Right kidney (tissue), 1 donor: ENCODE measurements around the gene ROCK2.
"Not testable (repeated sequence)": the region's sequence is repeated elsewhere in the genome, so short reads cannot be mapped to it uniquely, and the experiment has no call there.

ENCODE experiments used
- DNase-seq: peaks from one replicate; pipeline ENCODE4 v3.0.0-alpha.2; 2016

Gene ROCK2

DNA sequence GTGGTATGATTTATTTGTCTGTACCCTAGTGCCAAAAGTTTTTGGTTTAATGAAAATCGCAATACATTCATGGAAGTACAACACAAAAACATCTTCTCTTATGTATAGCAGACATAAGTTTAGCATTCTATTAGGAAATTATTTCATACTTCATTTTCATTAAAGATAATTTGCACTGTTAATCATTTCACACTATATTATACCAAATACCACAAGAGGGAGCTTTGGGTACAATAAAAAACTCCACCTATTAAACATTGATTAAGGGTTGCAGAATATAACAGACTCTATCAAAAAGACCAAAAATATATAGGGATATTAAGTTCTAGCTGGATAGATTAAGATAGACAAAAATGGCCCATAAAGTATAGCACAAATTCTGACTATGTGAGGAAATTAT is 110.1 kb downstream of the ROCK2 start:
- no peak for DNase-seq

DNA sequence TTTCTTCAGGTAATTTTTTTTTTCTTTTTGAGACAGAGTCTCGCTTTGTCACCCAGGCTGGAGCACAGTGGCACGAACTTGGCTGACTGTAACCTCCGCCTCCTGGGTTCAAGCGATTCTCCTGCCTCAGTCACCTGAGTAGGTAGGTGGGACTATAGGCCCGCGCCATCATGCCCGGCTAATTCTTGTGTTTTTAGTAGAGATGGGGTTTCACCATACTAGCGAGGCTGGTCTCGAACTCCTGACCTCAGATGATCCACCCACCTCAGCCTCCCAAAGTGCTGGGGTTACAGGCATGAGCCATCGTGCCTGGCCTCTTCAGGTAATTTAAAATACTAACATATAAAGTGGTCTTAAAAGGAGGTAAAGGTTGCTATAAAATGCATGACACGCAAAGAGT is 113.2 kb downstream of the ROCK2 start:
- DNase-seq, result not testable (repeated sequence)

DNA sequence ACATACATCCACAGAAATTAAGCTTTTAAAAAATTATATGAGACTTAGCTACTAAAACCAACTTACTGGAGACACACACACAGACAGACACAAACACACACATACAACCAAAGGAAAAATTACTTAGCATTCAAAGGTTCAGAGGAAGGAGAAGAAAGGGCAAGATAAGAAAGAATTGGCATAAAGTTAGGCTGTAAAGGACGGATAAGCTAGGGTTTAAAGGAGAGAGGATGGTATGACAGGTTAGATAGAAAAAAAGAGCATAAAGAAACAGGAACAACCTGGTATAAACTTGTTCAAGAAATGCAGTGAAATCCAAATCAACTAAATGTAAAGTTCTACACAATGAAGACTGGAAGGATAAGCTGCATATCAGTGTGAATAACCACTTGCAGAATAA is 115.7 kb downstream of the ROCK2 start:
- no peak for DNase-seq

DNA sequence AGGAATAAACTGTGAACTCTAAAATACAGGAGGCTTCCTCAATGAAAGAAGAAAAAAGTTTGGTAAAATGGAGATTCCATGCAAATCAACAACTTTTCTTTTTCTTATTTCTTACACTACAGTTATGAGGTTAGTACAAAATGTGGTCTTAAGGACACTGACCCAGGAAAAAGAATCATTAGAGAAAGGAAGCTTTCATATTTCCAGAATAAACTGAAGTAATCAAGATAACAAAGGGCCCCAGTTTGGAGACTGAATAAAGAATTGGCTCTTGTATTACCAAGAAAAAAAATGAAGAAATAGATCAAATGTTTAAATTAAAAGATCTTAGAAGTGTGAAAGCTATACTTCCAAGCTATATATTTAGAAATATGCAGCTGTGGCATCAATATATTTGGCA is 116.8 kb downstream of the ROCK2 start:
- no peak for DNase-seq

DNA sequence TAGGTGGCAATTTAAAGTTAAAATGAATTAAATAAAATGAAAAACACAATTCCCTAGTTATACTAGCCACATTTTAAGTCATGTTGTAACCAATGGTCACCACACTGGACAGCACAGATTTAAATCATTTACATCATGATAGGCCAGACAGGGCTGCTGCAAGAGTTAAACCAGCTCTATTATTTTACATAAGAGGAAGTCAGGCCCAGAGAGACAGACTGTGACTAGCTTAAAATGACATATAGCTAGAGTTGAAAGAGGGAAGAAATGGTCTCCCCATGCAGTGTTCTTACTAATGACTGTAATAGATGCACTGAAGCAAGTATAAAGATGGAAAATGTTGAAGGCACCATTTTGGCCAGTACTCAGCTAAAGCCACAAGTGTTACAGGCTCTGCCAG is 119.5 kb downstream of the ROCK2 start:
- DNase-seq, result no peak

DNA sequence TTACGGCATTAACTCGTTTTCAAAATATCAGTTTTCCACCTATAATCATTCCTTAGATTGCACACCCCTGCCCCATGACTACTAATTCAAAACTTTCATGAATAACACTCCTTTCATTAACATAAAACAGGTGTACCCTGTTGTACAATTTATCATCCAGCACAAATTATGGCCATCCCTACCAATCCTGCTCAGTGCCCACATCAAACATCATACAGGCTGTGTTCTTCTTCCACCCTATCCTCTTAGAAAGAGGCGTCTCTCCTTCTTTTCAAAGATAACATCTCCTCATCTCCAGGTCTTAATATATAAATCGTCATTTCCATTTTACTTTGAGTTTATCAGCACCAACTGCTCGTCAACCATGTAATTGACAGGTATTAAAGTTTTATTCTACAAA is 121.6 kb downstream of the ROCK2 start:
- DNase-seq, result no peak

DNA sequence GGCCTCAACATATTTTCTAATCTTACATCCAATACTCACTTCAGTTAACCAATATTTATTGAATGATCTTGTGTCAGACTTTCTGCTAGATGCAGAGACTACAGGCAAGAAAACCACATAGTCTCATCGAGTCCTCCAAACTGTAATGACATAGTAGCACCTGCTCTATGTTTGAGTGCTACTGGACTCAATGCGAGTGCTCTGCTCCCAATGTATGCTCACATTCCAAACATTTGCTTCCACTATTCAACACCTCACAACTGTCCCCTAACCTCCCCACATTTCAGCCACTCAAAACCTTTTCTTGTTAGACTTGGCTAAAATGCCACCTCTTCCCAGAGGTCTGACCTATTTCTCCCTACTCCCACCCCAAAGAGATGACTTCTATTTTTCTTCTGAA is 124.0 kb downstream of the ROCK2 start:
- no peak for DNase-seq

DNA sequence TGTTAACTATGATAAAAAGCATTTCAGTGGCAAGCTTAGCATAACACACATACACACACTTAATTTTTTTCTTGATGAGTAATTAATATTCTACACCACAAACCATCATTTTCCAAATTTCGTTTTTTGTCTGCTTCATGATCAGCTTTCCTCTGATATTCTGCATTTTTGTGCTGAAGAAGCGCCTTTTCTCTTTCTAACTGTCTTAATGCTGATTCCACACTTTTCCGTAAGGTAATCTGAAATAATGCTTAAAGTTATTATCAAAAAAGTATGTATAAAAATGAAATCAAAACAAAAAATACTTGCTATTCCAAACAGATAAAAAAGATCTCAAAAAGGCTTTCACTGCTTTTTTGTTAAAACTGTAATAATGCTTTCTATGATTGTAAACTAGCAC is 129.0 kb downstream of the ROCK2 start:
- no peak for DNase-seq

DNA sequence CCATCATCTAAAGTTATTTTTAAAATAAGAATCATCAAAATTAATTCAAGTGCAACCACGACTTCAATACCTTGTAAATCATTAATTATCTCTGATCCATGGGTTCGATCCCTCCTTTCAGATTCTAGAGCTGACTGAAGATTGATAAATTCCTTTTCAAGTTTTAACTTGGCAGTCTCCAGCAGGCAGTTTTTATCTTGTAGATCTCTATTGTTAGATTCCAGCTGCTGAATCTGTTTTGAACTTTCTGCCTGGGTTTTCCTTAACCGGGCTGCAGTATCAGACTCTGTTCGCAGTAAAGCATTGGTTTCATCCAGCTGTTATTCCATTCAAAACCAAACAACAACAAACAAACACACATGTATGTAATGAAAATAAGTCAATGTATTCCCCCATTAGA is 129.7 kb downstream of the ROCK2 start:
- no peak for DNase-seq

DNA sequence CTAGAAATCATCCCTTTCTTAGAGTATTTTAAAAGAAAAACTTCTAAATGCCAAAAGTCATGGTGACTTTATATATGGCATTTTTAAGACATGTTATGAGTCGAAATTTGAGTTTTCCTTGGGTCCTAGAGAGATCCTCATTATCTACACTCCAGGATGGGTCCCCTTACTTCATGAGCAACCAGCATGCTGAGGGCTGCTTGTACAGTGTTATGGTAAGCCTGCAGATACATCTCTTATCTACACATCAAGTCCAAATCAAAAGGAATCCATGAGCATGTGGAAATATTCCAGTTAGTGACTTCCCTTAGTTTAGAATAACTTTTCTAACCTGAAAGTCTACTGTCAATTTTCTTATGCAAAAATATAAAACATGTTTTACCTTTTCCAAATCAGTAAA is 130.5 kb downstream of the ROCK2 start:
- no peak for DNase-seq

DNA sequence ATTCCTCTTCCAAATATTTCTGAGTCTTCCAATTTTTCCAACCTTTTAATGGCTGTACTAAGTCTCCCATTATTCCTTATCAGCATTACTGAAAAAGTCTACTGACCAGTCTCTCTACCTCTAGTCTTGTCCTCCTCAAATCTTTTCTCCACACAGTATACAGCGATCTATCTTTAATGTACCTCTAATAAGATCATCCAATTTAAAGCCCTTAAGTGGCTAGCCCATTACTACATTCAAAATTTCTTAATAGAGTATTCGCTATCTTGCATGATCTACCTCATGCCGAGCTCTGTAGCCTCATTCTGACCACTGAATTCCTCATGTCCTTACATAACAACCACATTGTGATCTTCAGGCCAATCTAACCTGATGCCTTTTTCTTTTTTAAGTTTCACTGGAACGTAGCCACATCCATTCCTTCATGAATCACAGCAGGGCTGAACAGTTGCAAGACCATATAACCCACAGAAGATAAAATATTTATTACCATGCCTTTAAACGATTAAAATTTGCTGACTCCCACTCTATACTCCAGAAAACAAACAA is 131.3 kb downstream of the ROCK2 start:
- DNase-seq, result no peak

DNA sequence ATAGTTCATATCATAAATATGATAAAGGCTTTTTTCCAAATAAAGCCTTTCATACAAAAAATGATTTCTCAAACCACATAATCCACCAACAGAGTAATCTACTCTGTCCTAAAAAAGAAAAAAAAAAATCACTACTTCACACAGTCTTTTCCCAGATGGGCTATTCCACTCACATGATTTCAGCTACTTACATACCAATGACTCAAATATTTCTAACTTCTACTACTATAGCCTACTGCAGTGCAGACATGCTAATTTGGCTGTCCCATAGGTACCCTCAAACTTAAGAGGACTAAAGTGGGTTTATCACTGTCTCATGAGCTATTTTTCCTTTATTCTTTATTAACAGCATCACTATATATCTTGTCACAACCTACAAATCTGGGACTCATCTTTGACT is 131.8 kb downstream of the ROCK2 start:
- no peak for DNase-seq

DNA sequence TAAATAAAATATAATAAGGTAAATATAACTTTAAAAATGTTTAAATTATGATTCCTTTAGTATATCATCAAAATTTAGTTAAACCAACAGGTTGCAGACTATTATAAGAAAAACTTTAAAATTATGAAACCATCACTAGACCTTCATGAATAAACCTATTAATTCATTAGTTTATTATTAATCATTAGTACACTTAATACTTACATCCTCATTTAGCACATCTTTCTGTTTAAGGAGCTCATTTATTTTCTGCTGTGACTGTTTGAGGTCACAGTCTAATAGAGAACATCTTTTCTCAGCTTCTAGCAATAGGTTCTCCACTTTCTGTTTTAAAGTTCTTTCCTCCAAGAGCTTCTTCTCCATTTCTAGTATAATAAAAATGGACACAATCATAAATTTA is 136.4 kb downstream of the ROCK2 start:
- DNase-seq, result no peak

DNA sequence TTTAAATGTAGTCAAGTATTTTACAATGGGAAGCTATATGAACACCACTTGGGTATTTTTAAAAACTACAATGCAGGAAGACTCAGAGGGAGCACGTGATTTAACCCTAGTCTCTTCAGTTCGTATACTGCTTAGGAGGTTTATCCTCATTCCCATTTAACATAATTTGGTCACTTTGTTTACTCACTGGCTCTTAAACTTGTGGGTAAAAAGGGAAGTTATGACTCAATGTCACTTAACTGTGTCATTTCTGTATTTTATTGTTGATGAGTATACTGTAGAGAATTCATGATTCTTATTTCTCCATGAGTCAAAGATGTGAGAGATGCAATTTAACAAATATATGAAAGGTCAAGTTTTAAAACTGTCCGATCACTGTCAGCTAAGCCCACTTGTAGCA is 141.0 kb downstream of the ROCK2 start:
- DNase-seq, result no peak

DNA sequence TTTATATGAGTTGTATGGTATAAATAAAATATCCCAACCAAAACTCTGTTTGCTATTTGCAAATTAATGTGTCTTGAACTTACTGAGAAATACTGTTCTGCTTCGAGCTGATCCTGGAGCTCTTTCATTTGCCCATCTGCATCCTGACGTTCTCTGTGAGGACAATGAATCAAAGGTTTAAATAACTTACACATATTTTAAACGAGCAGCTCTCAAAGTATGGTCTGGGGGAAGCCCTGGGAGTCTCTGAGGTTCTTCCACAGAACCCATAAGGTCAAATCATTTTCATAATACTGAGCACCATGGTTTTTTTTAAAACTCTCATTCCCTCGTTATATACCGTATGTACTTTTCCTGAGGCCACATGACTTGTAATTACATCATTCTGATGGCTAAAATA is 142.5 kb downstream of the ROCK2 start:
- DNase-seq, result no peak

DNA sequence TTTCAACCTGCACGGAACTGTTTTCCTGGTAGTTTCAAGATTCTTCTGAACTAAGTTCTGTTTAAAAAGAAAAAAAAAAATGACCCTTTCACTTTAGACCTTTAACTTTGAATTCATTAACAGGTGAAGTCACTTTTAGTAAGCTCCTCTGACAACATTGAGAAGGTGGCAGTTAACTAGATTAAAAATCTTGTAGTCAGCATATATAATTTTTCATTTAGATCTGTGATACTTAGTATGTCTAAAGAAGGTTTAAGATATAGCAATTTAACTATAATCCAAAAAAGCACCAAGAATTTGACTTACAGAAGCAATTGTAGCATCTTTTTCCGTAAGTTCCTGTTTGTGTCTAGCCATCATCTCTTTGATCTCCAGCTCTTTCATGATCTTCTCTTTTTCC is 143.8 kb downstream of the ROCK2 start:
- no peak for DNase-seq

DNA sequence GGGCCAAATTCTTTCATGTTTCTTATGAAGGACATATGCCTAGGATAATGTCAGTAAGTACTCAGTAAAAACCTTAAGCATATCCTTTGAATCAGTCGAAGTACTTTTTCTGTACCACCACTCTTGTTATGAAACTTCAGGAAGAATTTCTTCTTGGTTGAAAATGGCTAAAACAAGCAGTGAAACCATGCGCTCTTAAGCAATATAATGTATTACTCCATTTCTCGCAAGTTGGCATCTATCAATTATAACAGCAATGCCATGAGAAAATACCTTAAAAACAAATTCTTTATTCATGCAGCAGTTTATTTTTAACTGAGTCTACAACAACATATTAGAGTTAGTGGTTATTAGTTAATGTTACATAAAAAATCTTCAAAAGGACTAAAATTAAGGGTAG is 148.2 kb downstream of the ROCK2 start:
- DNase-seq, result no peak

DNA sequence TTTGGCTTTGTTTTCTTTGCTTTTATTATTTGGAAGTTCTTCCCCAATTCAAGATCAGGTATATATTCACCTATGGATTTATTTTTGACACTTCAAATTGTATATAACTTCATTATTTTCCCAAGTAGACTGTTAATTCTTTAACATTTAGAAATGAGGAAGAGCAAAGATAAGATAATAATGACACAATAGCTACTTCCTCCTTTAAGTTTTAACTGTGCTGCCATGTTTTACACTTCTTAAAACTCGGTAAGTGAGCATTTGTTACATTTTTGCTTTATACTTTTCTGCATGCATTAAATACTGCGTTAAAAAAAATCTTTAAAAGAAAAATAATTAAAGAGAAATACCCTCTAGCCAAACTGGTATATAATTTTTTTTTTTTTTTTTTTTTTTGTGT is 156.7 kb downstream of the ROCK2 start:
- DNase-seq, result no peak

DNA sequence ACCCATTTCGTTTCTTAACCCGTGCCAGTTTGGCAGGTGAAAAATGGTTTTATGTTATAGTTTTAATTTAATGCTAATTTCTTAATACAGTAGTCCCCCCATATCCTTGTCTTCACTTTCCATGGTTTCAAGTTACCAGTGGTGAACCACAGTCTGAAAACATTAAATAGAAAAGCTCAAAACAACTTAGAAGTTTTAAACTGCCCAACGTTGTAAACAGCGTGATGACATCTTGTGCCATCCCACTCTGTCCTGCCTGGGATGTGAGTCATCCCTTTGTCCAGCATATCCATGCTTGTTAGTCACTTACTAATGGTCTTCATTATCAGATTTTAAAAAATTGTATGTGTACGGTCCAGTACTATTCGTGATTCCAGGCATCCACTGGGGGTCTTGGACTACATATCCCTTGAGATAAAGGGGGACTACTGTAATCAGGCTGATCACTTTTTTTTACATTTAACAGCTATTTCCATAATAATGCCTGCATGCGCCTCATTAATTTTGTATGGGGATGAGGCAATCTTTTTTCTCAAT is 157.3 kb downstream of the ROCK2 start:
- no peak for DNase-seq

DNA sequence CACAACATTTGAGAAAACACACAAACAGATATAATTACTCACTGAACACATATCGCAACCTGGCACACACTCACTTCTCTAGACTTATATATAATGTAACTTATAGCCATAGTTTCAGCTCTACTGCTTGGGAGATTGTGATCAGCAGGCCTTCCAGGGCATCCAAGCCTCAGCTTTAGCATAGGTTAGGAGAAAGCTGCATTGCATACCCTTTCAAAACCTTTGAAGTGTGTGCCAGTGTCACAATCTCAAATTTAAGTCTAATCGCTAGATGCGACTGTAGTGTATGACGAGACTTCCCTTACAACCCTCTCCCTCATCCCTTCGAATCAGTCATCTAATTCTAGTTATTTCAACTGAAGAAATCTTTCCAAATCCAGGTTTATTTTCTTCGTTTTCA is 158.3 kb downstream of the ROCK2 start:
- no peak for DNase-seq

DNA sequence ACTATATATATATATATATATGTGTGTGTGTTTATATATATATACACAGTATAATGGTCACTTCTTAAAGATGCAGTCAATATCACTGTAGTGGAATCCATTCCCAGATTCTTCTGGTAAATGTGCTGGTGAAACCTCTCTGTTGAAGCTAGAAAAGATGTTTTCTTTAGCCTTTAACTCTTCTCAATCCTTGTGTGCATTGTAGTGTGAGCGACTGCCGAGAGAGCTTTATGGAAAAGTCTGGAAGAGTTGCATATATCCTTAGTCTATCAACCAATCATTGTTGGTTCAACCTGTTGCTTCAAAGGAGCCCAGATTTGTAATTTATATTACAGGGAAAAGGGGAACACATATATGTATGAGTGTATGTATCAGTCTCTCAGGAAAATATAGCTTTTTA is 161.5 kb downstream of the ROCK2 start:
- no peak for DNase-seq

DNA sequence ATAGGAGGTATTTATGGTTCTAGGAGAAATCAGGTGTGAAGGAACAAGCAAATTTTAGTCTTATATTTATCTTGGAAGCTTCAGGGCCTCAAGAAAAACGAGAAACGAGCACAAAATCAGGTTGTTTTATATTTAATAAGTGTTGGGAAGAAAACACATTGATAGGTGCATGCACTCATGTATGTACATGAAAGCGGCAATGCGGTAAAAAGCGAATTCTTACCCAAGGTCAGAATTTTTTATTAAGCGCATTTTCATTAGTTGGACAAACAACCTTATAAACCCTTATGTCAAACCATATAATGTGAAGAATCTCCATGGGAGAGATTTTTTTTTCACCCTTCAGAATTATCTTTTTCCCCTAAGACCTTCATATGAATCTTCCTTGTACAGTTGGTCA is 163.8 kb downstream of the ROCK2 start:
- no peak for DNase-seq

DNA sequence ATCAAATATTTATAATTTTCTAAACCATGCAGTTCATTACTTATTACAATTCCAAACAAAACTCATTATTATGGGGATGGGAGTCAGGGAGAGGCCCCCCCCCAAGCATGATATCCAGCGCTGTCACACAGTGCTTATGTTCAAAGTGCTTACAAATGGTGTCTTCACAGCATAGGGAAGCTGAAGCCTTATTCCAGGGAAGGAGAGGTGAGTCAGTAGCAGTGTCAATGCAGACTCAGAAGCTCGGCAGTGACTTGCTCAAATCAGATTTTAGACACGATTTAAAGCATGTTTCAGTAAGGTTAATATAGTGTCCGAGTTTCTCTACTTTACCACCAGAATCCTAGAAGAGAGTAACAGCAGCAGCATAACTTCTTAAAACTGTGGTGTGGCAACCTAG is 164.5 kb downstream of the ROCK2 start:
- DNase-seq, result no peak

DNA sequence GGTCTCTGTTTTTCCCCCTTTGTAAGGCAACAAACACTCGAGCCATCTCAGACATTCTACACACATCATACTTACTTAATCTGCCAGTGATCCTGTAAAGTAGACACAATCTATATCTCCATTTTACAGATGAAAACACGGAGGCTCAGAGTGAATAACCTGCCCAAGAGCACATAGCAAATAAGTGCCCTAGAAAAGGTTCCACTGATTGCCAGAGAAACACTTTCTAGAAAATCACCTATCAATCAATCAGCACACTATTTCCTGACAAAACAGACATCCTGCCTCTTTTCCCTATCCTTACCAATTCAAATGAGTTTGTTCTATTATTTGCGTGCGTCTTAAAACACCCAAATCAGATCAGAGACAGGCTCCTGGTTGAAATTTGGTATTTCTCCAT is 165.2 kb downstream of the ROCK2 start:
- DNase-seq, result no peak
